Measurements from ENCODE around the gene CBL. TPM values are rescaled to one million over a fixed set of nuclear protein-coding genes. Genes with fewer than 3 reads are reported as not detected.
"Not testable (repeated sequence)": the region's sequence is repeated elsewhere in the genome, so short reads cannot be mapped to it uniquely, and the experiment has no call there.

The CBL gene
- polyA plus RNA-seq, 3 donors: 7.6 to 24.0 (median 23.1) TPM

DNA sequence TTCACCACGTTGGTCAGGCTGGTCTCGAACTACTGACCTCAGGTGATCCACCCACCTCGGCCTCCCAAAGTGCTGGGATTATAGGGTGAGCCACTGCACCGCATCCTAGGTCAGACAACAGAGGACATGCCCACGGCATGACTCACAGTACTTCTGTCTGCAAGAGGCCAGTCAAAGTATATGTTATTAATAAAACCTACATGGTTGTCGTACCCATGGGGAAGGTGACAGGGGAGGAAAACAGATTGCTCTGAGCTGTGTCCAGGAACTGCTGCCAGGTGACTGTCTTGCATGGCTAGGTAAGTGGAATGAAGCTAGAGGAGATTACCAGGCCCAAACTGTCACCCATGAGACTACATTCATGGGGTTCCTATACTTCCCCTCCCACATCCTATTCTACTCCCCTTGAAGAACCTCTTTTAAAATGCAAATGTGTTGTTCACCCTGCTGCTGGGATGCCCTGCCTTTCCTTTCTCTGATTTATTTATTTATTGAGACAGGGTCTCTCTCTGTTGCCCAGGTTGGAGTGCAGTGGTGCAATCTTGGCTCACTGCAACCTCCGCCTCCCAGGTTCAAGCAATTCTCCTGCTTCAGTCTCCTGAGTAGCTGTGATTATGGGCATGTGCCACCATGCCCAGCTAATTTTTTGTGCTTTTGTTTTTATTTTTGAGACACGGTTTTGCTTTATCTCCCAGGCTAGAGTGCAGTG, 39.6 kb upstream of the CBL start:
- peaks cover 0 to under 1% of the 10 kb centered on the region in 2 donors for H3K36me3 Mint-ChIP-seq
- no peak overlapping the region for H3K27ac Mint-ChIP-seq
- H3K4me3 Mint-ChIP-seq: no peak overlapping the region
- no peaks in the 10 kb centered on the region for H3K9me3 Mint-ChIP-seq
- Histone ChIP-seq H3K27me3 (ENCODE audit: control insufficient read depth in 2 of 2, insufficient read depth in 2 of 2, low read length in 2 of 2) (no peaks in the 10 kb centered on the region), H3K36me3 (replicated peaks in 1 of 2; ENCODE audit: control insufficient read depth in 1 of 2, insufficient read depth in 2 of 2, low read length in 2 of 2) (no peaks in the 10 kb centered on the region), H4K20me1 (ENCODE audit: insufficient read depth, low read length) (no peaks in the 10 kb centered on the region), H3K27ac (ENCODE audit: low read depth in 1 of 2, low read length in 2 of 2) (no peak overlapping the region), H3K9ac (ENCODE audit: insufficient read depth, low read length, poor library complexity, severe bottlenecking) (no peak overlapping the region), H3K79me2 (ENCODE audit: insufficient read depth, low read length) (peaks cover 8% of the 10 kb centered on the region), H3K9me3 (replicated peaks in 1 of 2; ENCODE audit: control insufficient read depth in 1 of 2, insufficient read depth in 1 of 2, low read length in 2 of 2) (no peaks in the 10 kb centered on the region), H2AFZ (ENCODE audit: insufficient read depth, low read depth, low read length, poor library complexity, severe bottlenecking) (no peak overlapping the region), H3K4me2 (replicated peaks; ENCODE audit: extremely low read depth, low read length, poor library complexity, severe bottlenecking) (no peak overlapping the region), H3K4me1 (ENCODE audit: control insufficient read depth in 1 of 2, insufficient read depth in 2 of 2, low read length in 2 of 2) (peaks cover 9 to 15% of the 10 kb centered on the region in 2 donors), H3K4me3 (replicated peaks in 1 of 3; ENCODE audit: low read depth in 2 of 3, low read length in 3 of 3) (no peak overlapping the region)
- intact Hi-C loops (cut with micrococcal nuclease): no loop called here
- peaks cover 10% of the 10 kb centered on the region for H3K4me1 Mint-ChIP-seq
- WGBS (ENCODE audit: insufficient coverage): 85% methylated on average over 4 of the region's 8 CpGs
- peaks cover 0 to 2% (median 0%) of the 10 kb centered on the region in 3 donors for H3K27me3 Mint-ChIP-seq (ENCODE audit: low read depth in 3 of 3)
- TF ChIP-seq, protein P1, sequence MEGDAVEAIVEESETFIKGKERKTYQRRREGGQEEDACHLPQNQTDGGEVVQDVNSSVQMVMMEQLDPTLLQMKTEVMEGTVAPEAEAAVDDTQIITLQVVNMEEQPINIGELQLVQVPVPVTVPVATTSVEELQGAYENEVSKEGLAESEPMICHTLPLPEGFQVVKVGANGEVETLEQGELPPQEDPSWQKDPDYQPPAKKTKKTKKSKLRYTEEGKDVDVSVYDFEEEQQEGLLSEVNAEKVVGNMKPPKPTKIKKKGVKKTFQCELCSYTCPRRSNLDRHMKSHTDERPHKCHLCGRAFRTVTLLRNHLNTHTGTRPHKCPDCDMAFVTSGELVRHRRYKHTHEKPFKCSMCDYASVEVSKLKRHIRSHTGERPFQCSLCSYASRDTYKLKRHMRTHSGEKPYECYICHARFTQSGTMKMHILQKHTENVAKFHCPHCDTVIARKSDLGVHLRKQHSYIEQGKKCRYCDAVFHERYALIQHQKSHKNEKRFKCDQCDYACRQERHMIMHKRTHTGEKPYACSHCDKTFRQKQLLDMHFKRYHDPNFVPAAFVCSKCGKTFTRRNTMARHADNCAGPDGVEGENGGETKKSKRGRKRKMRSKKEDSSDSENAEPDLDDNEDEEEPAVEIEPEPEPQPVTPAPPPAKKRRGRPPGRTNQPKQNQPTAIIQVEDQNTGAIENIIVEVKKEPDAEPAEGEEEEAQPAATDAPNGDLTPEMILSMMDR (IDR thresholded peaks at IDR 0.05): no peak
- DNase-seq: no peak

DNA sequence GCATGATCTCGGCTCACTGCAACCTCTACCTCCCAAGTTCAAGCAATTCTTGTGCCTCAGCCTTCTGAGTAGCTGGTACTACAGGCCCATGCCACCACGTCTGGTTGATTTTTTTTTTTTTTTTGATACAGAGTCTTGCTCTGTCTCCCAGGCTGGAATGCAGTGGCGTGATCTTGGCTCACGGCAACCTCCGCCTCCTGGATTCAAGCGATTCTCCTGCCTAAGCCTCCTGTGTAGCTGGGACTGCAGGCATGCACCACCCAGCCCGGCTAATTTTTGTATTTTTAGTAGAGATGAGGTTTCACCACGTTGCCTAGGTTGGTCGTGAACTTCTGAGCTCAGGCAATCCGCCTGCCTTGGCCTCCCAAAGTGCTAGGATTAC, 39.1 kb upstream of the CBL start:
- H3K36me3 ChIP-seq (replicated peaks in 1 of 2; ENCODE audit: control insufficient read depth in 1 of 2, insufficient read depth in 2 of 2, low read length in 2 of 2); H3K4me3 Mint-ChIP-seq; H3K9ac ChIP-seq (ENCODE audit: insufficient read depth, low read length, poor library complexity, severe bottlenecking); DNase-seq; H3K4me3 ChIP-seq (replicated peaks in 1 of 3; ENCODE audit: low read depth in 2 of 3, low read length in 3 of 3); H3K27ac ChIP-seq (ENCODE audit: low read depth in 1 of 2, low read length in 2 of 2); H3K36me3 Mint-ChIP-seq; H4K20me1 ChIP-seq (ENCODE audit: insufficient read depth, low read length); H3K27me3 ChIP-seq (ENCODE audit: control insufficient read depth in 2 of 2, insufficient read depth in 2 of 2, low read length in 2 of 2); H3K27ac Mint-ChIP-seq; intact Hi-C loops (cut with micrococcal nuclease); H3K27me3 Mint-ChIP-seq (ENCODE audit: low read depth in 3 of 3); H3K9me3 ChIP-seq (replicated peaks in 1 of 2; ENCODE audit: control insufficient read depth in 1 of 2, insufficient read depth in 1 of 2, low read length in 2 of 2); H3K9me3 Mint-ChIP-seq; H2AFZ ChIP-seq (ENCODE audit: insufficient read depth, low read depth, low read length, poor library complexity, severe bottlenecking); H3K79me2 ChIP-seq (ENCODE audit: insufficient read depth, low read length); H3K4me2 ChIP-seq (replicated peaks; ENCODE audit: extremely low read depth, low read length, poor library complexity, severe bottlenecking): not testable (repeated sequence)
- H3K4me1 Mint-ChIP-seq: peaks cover 14% of the 10 kb centered on the region
- 92% methylated on average over 5 of the region's 10 CpGs for WGBS (ENCODE audit: insufficient coverage)
- peaks cover 10 to 17% of the 10 kb centered on the region in 2 donors for H3K4me1 ChIP-seq (ENCODE audit: control insufficient read depth in 1 of 2, insufficient read depth in 2 of 2, low read length in 2 of 2)

Data from CD14-positive monocyte (primary cell).